H9 (cell line): ENCODE results near the gene RRAS. TPM values are rescaled to one million over a fixed set of nuclear protein-coding genes. Genes with fewer than 3 reads are reported as not detected.

Experiments used
- DNase-seq: peaks from one replicate; pipeline ENCODE4 v3.0.0-alpha.2; 2017
- H2AFZ ChIP-seq: one replicate; pipeline ENCODE4 v1.6.1; 2013; ENCODE audit warnings: mild to moderate bottlenecking, low read length, control low read depth, moderate library complexity
- H2AK5ac ChIP-seq: 2 replicates; pipeline ENCODE4 v1.6.1; 2013; ENCODE audit warnings: low read length, control low read depth, mixed read lengths; ENCODE audit not compliant: insufficient read length
- H2BK120ac ChIP-seq: one replicate; pipeline ENCODE4 v1.6.1; 2013; ENCODE audit warnings: low read depth, mild to moderate bottlenecking, low read length, control low read depth, inconsistent platforms; ENCODE audit not compliant: poor library complexity, severe bottlenecking
- H2BK12ac ChIP-seq: 2 replicates; pipeline ENCODE4 v1.6.1; 2013; ENCODE audit warnings: low read length, control low read depth, mixed read lengths, low read depth; ENCODE audit not compliant: insufficient read length
- H2BK15ac ChIP-seq: 2 replicates; pipeline ENCODE4 v1.6.1; 2013; ENCODE audit warnings: low read depth, low read length, control low read depth
- H2BK20ac ChIP-seq: one replicate; pipeline ENCODE4 v1.6.1; 2013; ENCODE audit warnings: low read depth, mild to moderate bottlenecking, low read length, control low read depth, inconsistent platforms; ENCODE audit not compliant: poor library complexity, severe bottlenecking
- H2BK5ac ChIP-seq: 2 replicates; pipeline ENCODE4 v1.6.1; 2013; ENCODE audit warnings: low read length, control low read depth, mixed read lengths; ENCODE audit not compliant: insufficient read length
- H3K14ac ChIP-seq: 2 replicates; pipeline ENCODE4 v1.6.1; 2013; ENCODE audit warnings: low read length, control low read depth; ENCODE audit not compliant: insufficient read depth
- H3K18ac ChIP-seq: 2 replicates; pipeline ENCODE4 v1.6.1; 2013; ENCODE audit warnings: low read depth, mild to moderate bottlenecking, mixed read lengths, low read length, control low read depth; ENCODE audit not compliant: insufficient read length
- H3K23ac ChIP-seq: 2 replicates; pipeline ENCODE4 v1.6.1; 2013; ENCODE audit warnings: low read length, control low read depth, mixed read lengths, low read depth; ENCODE audit not compliant: insufficient read length
- H3K23me2 ChIP-seq: 2 replicates; pipeline ENCODE4 v1.6.1; 2013; ENCODE audit warnings: low read depth, mild to moderate bottlenecking, mixed read lengths, low read length, control low read depth; ENCODE audit not compliant: insufficient read length, poor library complexity, severe bottlenecking
- H3K27ac ChIP-seq: 2 replicates; pipeline ENCODE4 v1.5.1; 2013; ENCODE audit warnings: low read length, control low read depth, mixed read lengths, low read depth; ENCODE audit not compliant: insufficient read length
- H3K27me3 ChIP-seq: 2 replicates; pipeline ENCODE4 v1.6.1; 2013; ENCODE audit warnings: low read length, control low read depth, inconsistent platforms; ENCODE audit not compliant: insufficient read depth
- H3K4ac ChIP-seq: 2 replicates; pipeline ENCODE4 v1.6.1; 2013; ENCODE audit warnings: low read depth, mild to moderate bottlenecking, control low read depth, inconsistent platforms, low read length, moderate library complexity
- H3K4me1 ChIP-seq: 2 replicates; pipeline ENCODE4 v1.6.1; 2013; ENCODE audit warnings: low read length, control low read depth, inconsistent platforms; ENCODE audit not compliant: insufficient read depth
- H3K4me2 ChIP-seq: 2 replicates; pipeline ENCODE4 v1.6.1; 2013; ENCODE audit warnings: low read length, control low read depth, mixed read lengths; ENCODE audit not compliant: insufficient read length, insufficient read depth
- H3K56ac ChIP-seq: 2 replicates; pipeline ENCODE4 v1.6.1; 2013; ENCODE audit warnings: low read depth, mild to moderate bottlenecking, mixed read lengths, low read length, control low read depth; ENCODE audit not compliant: insufficient read length
- H3K79me1 ChIP-seq: 2 replicates; pipeline ENCODE4 v1.6.1; 2013; ENCODE audit warnings: low read depth, mild to moderate bottlenecking, moderate library complexity, low read length, control low read depth, inconsistent platforms; ENCODE audit not compliant: insufficient read depth, poor library complexity, severe bottlenecking
- H3K79me2 ChIP-seq: 2 replicates; pipeline ENCODE4 v1.6.1; 2013; ENCODE audit warnings: low read length, control low read depth, inconsistent platforms; ENCODE audit not compliant: insufficient read depth
- H3K9ac ChIP-seq: 2 replicates; pipeline ENCODE4 v1.6.1; 2013; ENCODE audit warnings: low read length, control low read depth, mixed read lengths; ENCODE audit not compliant: insufficient read length; ENCODE audit errors: extremely low read depth
- H3K9me3 ChIP-seq: one replicate; pipeline ENCODE4 v1.6.1; 2013; ENCODE audit warnings: low read depth, low read length, inconsistent platforms; ENCODE audit not compliant: control insufficient read depth
- H3T11ph ChIP-seq: one replicate; pipeline ENCODE4 v1.6.1; 2013; ENCODE audit warnings: mild to moderate bottlenecking, low read length, control low read depth, inconsistent platforms
- H4K20me1 ChIP-seq: one replicate; pipeline ENCODE4 v1.6.1; 2013; ENCODE audit not compliant: control insufficient read depth, insufficient read length, insufficient read depth
- H4K5ac ChIP-seq: 2 replicates; pipeline ENCODE4 v1.6.1; 2013; ENCODE audit warnings: low read depth, mild to moderate bottlenecking, mixed read lengths, low read length, control low read depth; ENCODE audit not compliant: insufficient read length
- H4K8ac ChIP-seq: replicated peaks from 2 replicates; pipeline ENCODE4 v1.6.1; 2013; ENCODE audit warnings: low read length, control low read depth, mixed read lengths, low read depth; ENCODE audit not compliant: insufficient read length
- H4K91ac ChIP-seq: 2 replicates; pipeline ENCODE4 v1.6.1; 2013; ENCODE audit warnings: low read depth, mild to moderate bottlenecking, moderate library complexity, mixed read lengths, low read length, control low read depth; ENCODE audit not compliant: insufficient read length
- H3K27ac Mint-ChIP-seq, 3 experiments: 2 replicates in 2 of 3; 3 replicates in 1 of 3; pipeline ENCODE4 v1.8.0; 2020 to 2021; ENCODE audit warnings: mixed read lengths in 3 of 3, mild to moderate bottlenecking in 1 of 3, moderate library complexity in 1 of 3
- H3K27me3 Mint-ChIP-seq: 2 replicates; pipeline ENCODE4 v1.8.0; 2021; ENCODE audit warnings: low read depth, mild to moderate bottlenecking, moderate library complexity, mixed read lengths
- H3K36me3 Mint-ChIP-seq, 3 experiments: 2 replicates in 2 of 3; 3 replicates in 1 of 3; pipeline ENCODE4 v1.8.0; 2020 to 2021; ENCODE audit warnings: low read depth in 3 of 3, mixed read lengths in 3 of 3; ENCODE audit not compliant: insufficient read depth in 1 of 3
- H3K4me1 Mint-ChIP-seq, 2 experiments: 2 replicates each; pipeline ENCODE4 v1.8.0; 2020; ENCODE audit warnings: mixed read lengths in 2 of 2
- H3K4me3 Mint-ChIP-seq, 2 experiments: 2 replicates in 1 of 2; 3 replicates in 1 of 2; pipeline ENCODE4 v1.8.0; 2020 to 2021; ENCODE audit warnings: mild to moderate bottlenecking in 2 of 2, mixed read lengths in 2 of 2, moderate library complexity in 1 of 2
- H3K9me3 Mint-ChIP-seq, 2 experiments: 2 replicates in 1 of 2; 3 replicates in 1 of 2; pipeline ENCODE4 v1.8.0; 2020; ENCODE audit warnings: mild to moderate bottlenecking in 2 of 2, mixed read lengths in 2 of 2, moderate library complexity in 1 of 2
- WGBS: extraction: QIAGEN DNeasy Blood & Tissue Kit; methylation state at CpG from one replicate; pipeline ENCODE4 v1.1.7; 2013; ENCODE audit warnings: missing lambda C conversion rate, low lambda C conversion rate, mixed read lengths; ENCODE audit not compliant: insufficient read length; ENCODE audit errors: extremely low coverage; 5-methylcytosine and 5-hydroxymethylcytosine counted together
- total RNA-seq: library from RNA; stranded (reverse); gene quantifications from 2 replicates; pipeline ENCODE4 v1.2.1, GENCODE V29; 2021
- TF ChIP-seq, protein P1 (sequence below): fragments of 200-600 bp; sonication (generic); conservative IDR thresholded peaks from 3 replicates; pipeline ENCODE4 v1.8.0; 2021; ENCODE audit warnings: antibody characterized with exemption, mild to moderate bottlenecking

Gene RRAS
- total RNA-seq, 1 experiment from 2014 or later = 9.9 TPM

- Histone ChIP-seq H3K9ac (no peak overlapping the region), H3K23ac (no peak overlapping the region), H3K4me1 (no peaks in the 10 kb centered on the region; the same call in 1 of the 2 replicates), H2BK120ac (no peak overlapping the region), H2AFZ (no peak overlapping the region), H3K9me3 (no peaks in the 10 kb centered on the region), H3K27ac (no peak overlapping the region), H2BK15ac (no peak overlapping the region), H3T11ph (no peak overlapping the region), H3K14ac (no peak overlapping the region), H4K5ac (no peak overlapping the region), H4K20me1 (no peaks in the 10 kb centered on the region), H3K4me2 (no peak overlapping the region), H2AK5ac (no peak overlapping the region), H3K79me1 (no peaks in the 10 kb centered on the region), H3K18ac (no peak overlapping the region), H3K56ac (no peak overlapping the region), H4K8ac (no peak overlapping the region), H3K23me2 (peaks cover 14% of the 10 kb centered on the region), H3K79me2 (no peaks in the 10 kb centered on the region), H2BK12ac (no peak overlapping the region), H2BK5ac (no peak overlapping the region), H4K91ac (no peak overlapping the region), H3K4ac (no peak overlapping the region), H3K27me3 (no peaks in the 10 kb centered on the region), H2BK20ac (no peak overlapping the region)
- no peaks in the 10 kb centered on the region; a peak in 2 of 5 replicates for H3K9me3 Mint-ChIP-seq
- no peak for DNase-seq
- WGBS = no CpG with 5 or more reads among the region's 18 CpGs
- no peaks in the 10 kb centered on the region for H3K27me3 Mint-ChIP-seq
- TF ChIP-seq, protein P1, sequence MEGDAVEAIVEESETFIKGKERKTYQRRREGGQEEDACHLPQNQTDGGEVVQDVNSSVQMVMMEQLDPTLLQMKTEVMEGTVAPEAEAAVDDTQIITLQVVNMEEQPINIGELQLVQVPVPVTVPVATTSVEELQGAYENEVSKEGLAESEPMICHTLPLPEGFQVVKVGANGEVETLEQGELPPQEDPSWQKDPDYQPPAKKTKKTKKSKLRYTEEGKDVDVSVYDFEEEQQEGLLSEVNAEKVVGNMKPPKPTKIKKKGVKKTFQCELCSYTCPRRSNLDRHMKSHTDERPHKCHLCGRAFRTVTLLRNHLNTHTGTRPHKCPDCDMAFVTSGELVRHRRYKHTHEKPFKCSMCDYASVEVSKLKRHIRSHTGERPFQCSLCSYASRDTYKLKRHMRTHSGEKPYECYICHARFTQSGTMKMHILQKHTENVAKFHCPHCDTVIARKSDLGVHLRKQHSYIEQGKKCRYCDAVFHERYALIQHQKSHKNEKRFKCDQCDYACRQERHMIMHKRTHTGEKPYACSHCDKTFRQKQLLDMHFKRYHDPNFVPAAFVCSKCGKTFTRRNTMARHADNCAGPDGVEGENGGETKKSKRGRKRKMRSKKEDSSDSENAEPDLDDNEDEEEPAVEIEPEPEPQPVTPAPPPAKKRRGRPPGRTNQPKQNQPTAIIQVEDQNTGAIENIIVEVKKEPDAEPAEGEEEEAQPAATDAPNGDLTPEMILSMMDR = no peak
- H3K36me3 Mint-ChIP-seq = peaks cover 0 to 2% (median 2%) of the 10 kb centered on the region in 3 experiments; a peak in 5 of 7 replicates
- peaks cover 9 to 23% of the 10 kb centered on the region in 2 experiments for H3K4me1 Mint-ChIP-seq
- peak overlapping the region in 1 of 2 experiments; percentile 53; a peak in 3 of 5 replicates for H3K4me3 Mint-ChIP-seq
- peak overlapping the region; percentile 43 to 95 (median 55); a peak in 5 of 7 replicates for H3K27ac Mint-ChIP-seq
These were observed 51.4 kb downstream of the RRAS start for GRCh38 chr19:49588365-49589122.
